Hepatocyte (in vitro differentiated cells): ENCODE data around the gene CTBP2. TPM values are rescaled to one million over a fixed set of nuclear protein-coding genes. Genes with fewer than 3 reads are reported as not detected.

Experiments used
- DNase-seq: peaks from one replicate; pipeline ENCODE4 v3.0.0-alpha.2; 2016; ENCODE audit warnings: low spot score
- H2AFZ ChIP-seq: fragments of 200-600 bp; sonication (generic); 2 replicates; pipeline ENCODE4 v1.6.0; 2016; ENCODE audit warnings: antibody characterized with exemption, mild to moderate bottlenecking
- H3K27ac ChIP-seq: fragments of 200-600 bp; sonication (generic); 2 replicates; pipeline ENCODE4 v1.5.1; 2016; ENCODE audit warnings: mild to moderate bottlenecking
- H3K27me3 ChIP-seq: fragments of 200-600 bp; sonication (generic); 2 replicates; pipeline ENCODE4 v1.6.1; 2016
- H3K36me3 ChIP-seq: fragments of 200-600 bp; sonication (generic); replicated peaks from 2 replicates; pipeline ENCODE4 v1.5.1; 2016; ENCODE audit warnings: low read depth; ENCODE audit not compliant: insufficient read depth
- H3K4me1 ChIP-seq: fragments of 200-600 bp; sonication (generic); 2 replicates; pipeline ENCODE4 v1.5.1; 2016; ENCODE audit warnings: mild to moderate bottlenecking, moderate library complexity; ENCODE audit not compliant: insufficient read depth
- H3K4me2 ChIP-seq: fragments of 200-600 bp; sonication (generic); 2 replicates; pipeline ENCODE4 v1.6.0; 2016
- H3K4me3 ChIP-seq: fragments of 200-600 bp; sonication (generic); 2 replicates; pipeline ENCODE4 v1.5.1; 2016; ENCODE audit warnings: mild to moderate bottlenecking
- H3K79me2 ChIP-seq: fragments of 200-600 bp; sonication (generic); 2 replicates; pipeline ENCODE4 v1.6.0; 2017; ENCODE audit warnings: mild to moderate bottlenecking
- H3K9me2 ChIP-seq: fragments of 200-600 bp; sonication (generic); replicated peaks from 2 replicates; pipeline ENCODE4 v1.6.0; 2017; ENCODE audit warnings: mild to moderate bottlenecking; ENCODE audit not compliant: insufficient read depth
- H3K9me3 ChIP-seq: fragments of 200-600 bp; sonication (generic); 2 replicates; pipeline ENCODE4 v1.5.1; 2016; ENCODE audit warnings: low read depth, mild to moderate bottlenecking
- H4K20me1 ChIP-seq: fragments of 200-600 bp; sonication (generic); 2 replicates; pipeline ENCODE4 v1.6.0; 2016; ENCODE audit warnings: mild to moderate bottlenecking; ENCODE audit not compliant: insufficient read depth, poor library complexity, severe bottlenecking
- CTCF ChIP-seq: fragments of 200-600 bp; sonication (generic); IDR thresholded peaks from 2 replicates; pipeline ENCODE4 v1.5.1; 2016; ENCODE audit warnings: antibody characterized with exemption, mild to moderate bottlenecking; ENCODE audit not compliant: poor library complexity
- EZH2 ChIP-seq: fragments of 200-600 bp; sonication (generic); IDR thresholded peaks from 2 replicates; pipeline ENCODE4 v1.6.1; 2016; ENCODE audit warnings: antibody characterized with exemption, mild to moderate bottlenecking, borderline replicate concordance
- EZH2phosphoT487 ChIP-seq: fragments of 200-600 bp; sonication (generic); IDR thresholded peaks from one replicate; pipeline ENCODE4 v1.6.1; 2018; ENCODE audit warnings: antibody characterized with exemption, mild to moderate bottlenecking, low read depth, moderate library complexity; ENCODE audit not compliant: unreplicated experiment, severe bottlenecking
- WGBS: methylation state at CpG from one replicate; pipeline ENCODE4 v1.1.6; 2016; ENCODE audit warnings: low lambda C conversion rate; ENCODE audit errors: missing lambda C conversion rate; 5-methylcytosine and 5-hydroxymethylcytosine counted together
- polyA plus RNA-seq: library from polyadenylated mRNA; unstranded; fragments of >200 nt; fragmentation: Nextera tagmentation; extraction: Ambion mirVana; gene quantifications from 2 replicates; pipeline ENCODE4 v1.2.1, GENCODE V29; 2016
- total RNA-seq: library from RNA; depleted of rRNA; stranded (reverse); fragments of >200 nt; gene quantifications from 2 replicates; pipeline ENCODE4 v1.2.3, GENCODE V29; 2014

The CTBP2 gene
- total and polyA plus RNA-seq, 2 experiments from 2014 or later = 61.3 to 81.0 TPM

GRCh38 chr10:125094806-125095205, 65.6 kb downstream of the CTBP2 start:
- no peak overlapping the region for H3K27ac ChIP-seq
- no peak overlapping the region for H3K4me2 ChIP-seq
- no peak for TF ChIP-seq EZH2
- TF ChIP-seq EZH2phosphoT487 = no peak
- TF ChIP-seq CTCF = no peak
- no peaks in the 10 kb centered on the region for H3K9me2 ChIP-seq
- no peaks in the 10 kb centered on the region for H3K9me3 ChIP-seq
- WGBS = 97% methylated on average over 8 of the region's 8 CpGs
- no peak overlapping the region for H2AFZ ChIP-seq
- no peaks in the 10 kb centered on the region for H3K27me3 ChIP-seq
- no peaks in the 10 kb centered on the region for H3K36me3 ChIP-seq
- H3K4me1 ChIP-seq = peaks cover 19% of the 10 kb centered on the region
- H4K20me1 ChIP-seq = peaks cover 87% of the 10 kb centered on the region
- peaks cover 99% of the 10 kb centered on the region for H3K79me2 ChIP-seq
- no peak overlapping the region for H3K4me3 ChIP-seq
- no peak for DNase-seq

- peak overlapping the region; percentile 53 for H3K4me2 ChIP-seq
- no peak for DNase-seq
- no peaks in the 10 kb centered on the region for H3K9me2 ChIP-seq
- H3K79me2 ChIP-seq = peaks cover 99% of the 10 kb centered on the region
- peaks cover 19% of the 10 kb centered on the region for H3K4me1 ChIP-seq
- H3K27me3 ChIP-seq = no peaks in the 10 kb centered on the region
- no peaks in the 10 kb centered on the region for H3K9me3 ChIP-seq
- no peaks in the 10 kb centered on the region for H3K36me3 ChIP-seq
- WGBS = 87% methylated on average over 21 of the region's 21 CpGs
- no peak for TF ChIP-seq EZH2
- TF ChIP-seq CTCF = no peak
- H4K20me1 ChIP-seq = peaks cover 87% of the 10 kb centered on the region
- H2AFZ ChIP-seq = no peak overlapping the region
- no peak overlapping the region for H3K4me3 ChIP-seq
- peak overlapping the region; percentile 61 for H3K27ac ChIP-seq
Measured at GRCh38 chr10:125093974-125094705, 66.2 kb downstream of the CTBP2 start.

GRCh38 chr10:125093199-125093973, 67.0 kb downstream of the CTBP2 start:
- TF ChIP-seq EZH2 = no peak
- TF ChIP-seq CTCF = no peak
- no peak for TF ChIP-seq EZH2phosphoT487
- peak overlapping the region; percentile 53 for H3K4me2 ChIP-seq
- H3K36me3 ChIP-seq = no peaks in the 10 kb centered on the region
- H3K9me3 ChIP-seq = no peaks in the 10 kb centered on the region
- peak; percentile 42 for DNase-seq
- H3K79me2 ChIP-seq = peaks cover 100% of the 10 kb centered on the region
- H3K4me1 ChIP-seq = peaks cover 19% of the 10 kb centered on the region
- no peak overlapping the region for H3K4me3 ChIP-seq
- no peak overlapping the region for H2AFZ ChIP-seq
- peaks cover 88% of the 10 kb centered on the region for H4K20me1 ChIP-seq
- peak overlapping the region; percentile 61 for H3K27ac ChIP-seq
- H3K9me2 ChIP-seq = no peaks in the 10 kb centered on the region
- no peaks in the 10 kb centered on the region for H3K27me3 ChIP-seq
- 68% methylated on average over 17 of the region's 17 CpGs for WGBS
